K562 (cell line): ENCODE measurements around the gene ECSIT. TPM values are rescaled to one million over a fixed set of nuclear protein-coding genes. Genes with fewer than 3 reads are reported as not detected.

Experiments
- ADNP ChIP-seq: fragments of 200-800 bp; sonication (Bioruptor generic); IDR thresholded peaks from 2 replicates; pipeline ENCODE4 v1.6.1; 2016; ENCODE audit warnings: missing genetic modification characterization, missing compliant biosample characterization
- BCOR ChIP-seq: fragments of 450-650 bp; IDR thresholded peaks from 2 replicates; pipeline ENCODE4 v1.6.1; 2016
- BHLHE40 ChIP-seq: IDR thresholded peaks from 2 replicates; pipeline ENCODE4 v1.6.1; 2011; ENCODE audit warnings: low read length, improper control_type of control experiment
- BRD4 ChIP-seq: fragments of 200-600 bp; sonication (generic); IDR thresholded peaks from 2 replicates; pipeline ENCODE4 v1.6.1; 2017; ENCODE audit warnings: inconsistent platforms
- ELF1 ChIP-seq: fragments of 200-800 bp; sonication (Bioruptor generic); IDR thresholded peaks from 2 replicates; pipeline ENCODE4 v1.6.1; 2016; ENCODE audit warnings: missing genetic modification characterization, missing compliant biosample characterization
- ERF ChIP-seq: fragments of 450-650 bp; formaldehyde crosslinking; IDR thresholded peaks from 2 replicates; pipeline ENCODE4 v1.4.0; 2020; ENCODE audit warnings: mild to moderate bottlenecking, mixed read lengths
- MYNN ChIP-seq, 2 experiments: sonication (generic); formaldehyde crosslinking in 1 of 2; IDR thresholded peaks; 2 replicates each; pipeline versions ENCODE4 v1.5.0 to v1.6.1; 2016 to 2020; ENCODE audit warnings: antibody characterized with exemption in 1 of 2, missing genetic modification reagents in 1 of 2
- NRF1 ChIP-seq, 2 experiments: fragments of 450-650 bp; IDR thresholded peaks in 1 of 2; conservative IDR thresholded peaks in 1 of 2; 2 replicates each; pipeline ENCODE4 v1.6.1; 2014; ENCODE audit warnings: mild to moderate bottlenecking in 2 of 2
- POLR2A ChIP-seq: fragments of 450-650 bp; conservative IDR thresholded peaks from 2 replicates; pipeline ENCODE4 v1.6.1; 2016
- RBM22 ChIP-seq: fragments of 200-400 bp; formaldehyde crosslinking; IDR thresholded peaks from 2 replicates; pipeline ENCODE4 v1.6.1; 2018; ENCODE audit warnings: low read length, low read depth; ENCODE audit not compliant: poor library complexity, severe bottlenecking
- RBM34 ChIP-seq: fragments of 200-400 bp; formaldehyde crosslinking; IDR thresholded peaks from 2 replicates; pipeline ENCODE4 v1.6.1; 2018; ENCODE audit warnings: low read length, borderline replicate concordance; ENCODE audit not compliant: insufficient read depth
- SMAD4 ChIP-seq: fragments of 250-450 bp; sonication (Bioruptor Pico); conservative IDR thresholded peaks from 2 replicates; pipeline ENCODE4 v1.8.0; 2021; ENCODE audit warnings: inconsistent platforms, mild to moderate bottlenecking, moderate library complexity
- SUPT5H ChIP-seq: fragments of 450-650 bp; IDR thresholded peaks from 2 replicates; pipeline ENCODE4 v1.6.1; 2016
- TRIM24 ChIP-seq, 2 experiments: fragments of 450-650 bp; IDR thresholded peaks; 2 replicates each; pipeline ENCODE4 v1.6.1; 2016
- VEZF1 ChIP-seq: fragments of 200-800 bp; sonication (Bioruptor generic); IDR thresholded peaks from 2 replicates; pipeline ENCODE4 v1.6.1; 2017; ENCODE audit warnings: missing genetic modification characterization, missing compliant biosample characterization
- ZNF561 ChIP-seq: fragments of 450-650 bp; formaldehyde crosslinking; conservative IDR thresholded peaks from 2 replicates; pipeline ENCODE4 v1.4.0; 2020; ENCODE audit warnings: mild to moderate bottlenecking, moderate library complexity
- ZSCAN29 ChIP-seq: fragments of 450-650 bp; IDR thresholded peaks from 2 replicates; pipeline ENCODE4 v1.6.1; 2017
- polyA plus RNA-seq, 8 experiments: library from polyadenylated mRNA; depleted of rRNA in 4 of 8; stranded (reverse) in 5 of 8; unstranded in 3 of 8; fragments of >200 nt; fragmentation: Nextera tagmentation in 2 of 8; fragmentation: Illumina TruSeq in 1 of 8; extraction: Ambion mirVana in 2 of 8; extraction: Trizol in 1 of 8; gene quantifications; 2 replicates each; pipeline versions ENCODE4 v1.2.1 to v1.2.3, GENCODE V29; 2011 to 2014; ENCODE audit warnings: inconsistent platforms in 1 of 8, missing spikeins in 1 of 8
- total RNA-seq, 7 experiments: library from RNA; depleted of rRNA in 6 of 7; stranded (reverse); fragments of >200 nt in 6 of 7; fragmentation: Illumina TruSeq in 2 of 7; extraction: Trizol in 2 of 7; gene quantifications; 2 replicates each; pipeline versions ENCODE4 v1.2.1 to v1.2.3, GENCODE V29; 2011 to 2021; ENCODE audit warnings: low replicate concordance in 1 of 7
- TF ChIP-seq, protein P1 (sequence below): fragments of 250-450 bp; sonication (Bioruptor Pico); IDR thresholded peaks from 2 replicates; pipeline ENCODE4 v1.9.0; 2021; ENCODE audit warnings: mild to moderate bottlenecking, inconsistent platforms
- TF ChIP-seq, protein P2 (sequence below): sonication (generic); formaldehyde crosslinking; IDR thresholded peaks from 2 replicates; pipeline ENCODE4 v1.8.1; 2023; ENCODE audit warnings: missing genetic modification reagents, mild to moderate bottlenecking, borderline replicate concordance

The ECSIT gene
- total and polyA plus RNA-seq, 9 of the 15 experiments (the other 6 are each of a cell fraction or from before 2014, with no cell fraction given): 1.1 to 82.5 (median 43.9) TPM

- TF ChIP-seq VEZF1 (CRISPR knock-in tag) (peak; percentile 75), BCOR (peak; percentile 80), ERF (CRISPR knock-in tag) (no peak), ADNP (tag) (peak; percentile 93), ZSCAN29 (no peak), RBM34 (no peak), RBM22 (no peak), BRD4 (0 out of 2 replicates have a peak, but pooled peaks have one; percentile 67), SMAD4 (CRISPR knock-in tag) (peak; percentile 56), TRIM24 (IDR thresholded peaks at IDR 0.05) (0 out of 4 replicates have a peak, but pooled peaks of 1 of the 2 experiments have one; percentile 15), ELF1 (tag) (no peak), SUPT5H (0 out of 2 replicates have a peak, but pooled peaks have one; percentile 26), BHLHE40 (no peak), MYNN (IDR thresholded peaks at IDR 0.05) (no peak), MYNN (CRISPR knock-in tag; IDR thresholded peaks at IDR 0.05) (no peak), NRF1 (conservative IDR thresholded peaks at IDR 0.05 in 1 of 2, IDR thresholded peaks at IDR 0.05 in 1 of 2) (peak; percentile 39 to 58; a peak in 3 of 4 replicates), ZNF561 (CRISPR knock-in tag) (no peak), POLR2A (0 out of 2 replicates have a peak, but pooled peaks have one; percentile 36)
- TF ChIP-seq, protein P1, sequence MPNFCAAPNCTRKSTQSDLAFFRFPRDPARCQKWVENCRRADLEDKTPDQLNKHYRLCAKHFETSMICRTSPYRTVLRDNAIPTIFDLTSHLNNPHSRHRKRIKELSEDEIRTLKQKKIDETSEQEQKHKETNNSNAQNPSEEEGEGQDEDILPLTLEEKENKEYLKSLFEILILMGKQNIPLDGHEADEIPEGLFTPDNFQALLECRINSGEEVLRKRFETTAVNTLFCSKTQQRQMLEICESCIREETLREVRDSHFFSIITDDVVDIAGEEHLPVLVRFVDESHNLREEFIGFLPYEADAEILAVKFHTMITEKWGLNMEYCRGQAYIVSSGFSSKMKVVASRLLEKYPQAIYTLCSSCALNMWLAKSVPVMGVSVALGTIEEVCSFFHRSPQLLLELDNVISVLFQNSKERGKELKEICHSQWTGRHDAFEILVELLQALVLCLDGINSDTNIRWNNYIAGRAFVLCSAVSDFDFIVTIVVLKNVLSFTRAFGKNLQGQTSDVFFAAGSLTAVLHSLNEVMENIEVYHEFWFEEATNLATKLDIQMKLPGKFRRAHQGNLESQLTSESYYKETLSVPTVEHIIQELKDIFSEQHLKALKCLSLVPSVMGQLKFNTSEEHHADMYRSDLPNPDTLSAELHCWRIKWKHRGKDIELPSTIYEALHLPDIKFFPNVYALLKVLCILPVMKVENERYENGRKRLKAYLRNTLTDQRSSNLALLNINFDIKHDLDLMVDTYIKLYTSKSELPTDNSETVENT (CRISPR knock-in tag): no peak
- TF ChIP-seq, protein P2, sequence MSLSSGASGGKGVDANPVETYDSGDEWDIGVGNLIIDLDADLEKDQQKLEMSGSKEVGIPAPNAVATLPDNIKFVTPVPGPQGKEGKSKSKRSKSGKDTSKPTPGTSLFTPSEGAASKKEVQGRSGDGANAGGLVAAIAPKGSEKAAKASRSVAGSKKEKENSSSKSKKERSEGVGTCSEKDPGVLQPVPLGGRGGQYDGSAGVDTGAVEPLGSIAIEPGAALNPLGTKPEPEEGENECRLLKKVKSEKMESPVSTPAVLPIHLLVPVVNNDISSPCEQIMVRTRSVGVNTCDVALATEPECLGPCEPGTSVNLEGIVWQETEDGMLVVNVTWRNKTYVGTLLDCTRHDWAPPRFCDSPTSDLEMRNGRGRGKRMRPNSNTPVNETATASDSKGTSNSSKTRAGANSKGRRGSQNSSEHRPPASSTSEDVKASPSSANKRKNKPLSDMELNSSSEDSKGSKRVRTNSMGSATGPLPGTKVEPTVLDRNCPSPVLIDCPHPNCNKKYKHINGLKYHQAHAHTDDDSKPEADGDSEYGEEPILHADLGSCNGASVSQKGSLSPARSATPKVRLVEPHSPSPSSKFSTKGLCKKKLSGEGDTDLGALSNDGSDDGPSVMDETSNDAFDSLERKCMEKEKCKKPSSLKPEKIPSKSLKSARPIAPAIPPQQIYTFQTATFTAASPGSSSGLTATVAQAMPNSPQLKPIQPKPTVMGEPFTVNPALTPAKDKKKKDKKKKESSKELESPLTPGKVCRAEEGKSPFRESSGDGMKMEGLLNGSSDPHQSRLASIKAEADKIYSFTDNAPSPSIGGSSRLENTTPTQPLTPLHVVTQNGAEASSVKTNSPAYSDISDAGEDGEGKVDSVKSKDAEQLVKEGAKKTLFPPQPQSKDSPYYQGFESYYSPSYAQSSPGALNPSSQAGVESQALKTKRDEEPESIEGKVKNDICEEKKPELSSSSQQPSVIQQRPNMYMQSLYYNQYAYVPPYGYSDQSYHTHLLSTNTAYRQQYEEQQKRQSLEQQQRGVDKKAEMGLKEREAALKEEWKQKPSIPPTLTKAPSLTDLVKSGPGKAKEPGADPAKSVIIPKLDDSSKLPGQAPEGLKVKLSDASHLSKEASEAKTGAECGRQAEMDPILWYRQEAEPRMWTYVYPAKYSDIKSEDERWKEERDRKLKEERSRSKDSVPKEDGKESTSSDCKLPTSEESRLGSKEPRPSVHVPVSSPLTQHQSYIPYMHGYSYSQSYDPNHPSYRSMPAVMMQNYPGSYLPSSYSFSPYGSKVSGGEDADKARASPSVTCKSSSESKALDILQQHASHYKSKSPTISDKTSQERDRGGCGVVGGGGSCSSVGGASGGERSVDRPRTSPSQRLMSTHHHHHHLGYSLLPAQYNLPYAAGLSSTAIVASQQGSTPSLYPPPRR: no peak
Observed at GRCh38 chr19:11539495-11540365, 10.8 kb upstream of the ECSIT start (continued).
